HUES6 (cell line): ENCODE measurements around the gene SLC4A3.
"Not testable (repeated sequence)": the region's sequence is repeated elsewhere in the genome, so short reads cannot be mapped to it uniquely, and the experiment has no call there.

Experiments
- H3K27ac ChIP-seq: 2 replicates; pipeline ENCODE4 v1.7.0; 2013; ENCODE audit warnings: low read depth, mild to moderate bottlenecking, low read length, inconsistent platforms
- H3K27me3 ChIP-seq: 2 replicates; pipeline ENCODE4 v1.6.1; 2013; ENCODE audit warnings: low read length; ENCODE audit not compliant: control insufficient read depth, insufficient read depth
- H3K36me3 ChIP-seq: 2 replicates; pipeline ENCODE4 v1.6.1; 2013; ENCODE audit warnings: low read length; ENCODE audit not compliant: control insufficient read depth, insufficient read depth
- H3K4me1 ChIP-seq: 2 replicates; pipeline ENCODE4 v1.6.1; 2013; ENCODE audit warnings: low read length; ENCODE audit not compliant: control insufficient read depth, insufficient read depth
- H3K4me3 ChIP-seq: 2 replicates; pipeline ENCODE4 v1.5.1; 2013; ENCODE audit warnings: low read depth, low read length
- H3K9ac ChIP-seq: one replicate; pipeline ENCODE4 v1.6.1; 2013; ENCODE audit warnings: mild to moderate bottlenecking, low read length
- H3K9me3 ChIP-seq: 2 replicates; pipeline ENCODE4 v1.6.1; 2013; ENCODE audit warnings: low read depth, low read length; ENCODE audit not compliant: control insufficient read depth, insufficient read depth

SLC4A3 gene

GRCh38 chr2:219642465-219643083 lies 15.1 kb downstream of the SLC4A3 start:
- no peak overlapping the region for H3K4me3 ChIP-seq
- no peak overlapping the region for H3K27ac ChIP-seq
- peaks cover 3% of the 10 kb centered on the region; the same call in 1 of the 2 replicates for H3K27me3 ChIP-seq
- no peak overlapping the region for H3K9ac ChIP-seq
- H3K4me1 ChIP-seq, result peaks cover 21% of the 10 kb centered on the region
- no peaks in the 10 kb centered on the region for H3K9me3 ChIP-seq
- H3K36me3 ChIP-seq, result peaks cover 2% of the 10 kb centered on the region; the same call in 1 of the 2 replicates

DNA sequence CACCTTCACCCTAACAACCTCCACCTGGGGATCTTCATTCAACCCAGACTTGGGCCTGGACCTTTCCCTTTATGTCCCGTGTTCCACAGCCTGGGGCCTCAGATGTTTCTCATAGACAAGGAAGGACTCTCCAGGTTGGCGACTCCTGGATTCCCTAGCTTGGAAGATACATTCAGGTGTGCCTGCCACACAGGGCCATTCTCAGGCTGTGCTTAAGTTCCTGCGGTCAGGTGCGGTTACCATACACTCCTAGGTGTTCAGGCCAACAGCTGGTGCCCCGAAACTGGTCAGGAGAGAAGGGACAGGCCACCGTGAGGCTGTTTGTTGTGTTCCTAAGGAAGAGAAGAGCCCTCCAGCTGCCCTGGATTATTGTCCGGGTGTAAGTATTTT lies 15.6 kb downstream of the SLC4A3 start:
- H3K4me1 ChIP-seq, result peaks cover 21% of the 10 kb centered on the region
- H3K27me3 ChIP-seq, result peaks cover 3% of the 10 kb centered on the region; the same call in 1 of the 2 replicates
- H3K27ac ChIP-seq, result no peak overlapping the region
- H3K4me3 ChIP-seq, result no peak overlapping the region
- peaks cover 2% of the 10 kb centered on the region; the same call in 1 of the 2 replicates for H3K36me3 ChIP-seq
- H3K9me3 ChIP-seq, result no peaks in the 10 kb centered on the region
- no peak overlapping the region for H3K9ac ChIP-seq

- Histone ChIP-seq H3K4me1 (peaks cover 21% of the 10 kb centered on the region), H3K4me3 (no peak overlapping the region), H3K36me3 (peaks cover 2% of the 10 kb centered on the region; the same call in 1 of the 2 replicates), H3K9me3 (no peaks in the 10 kb centered on the region), H3K27me3 (peaks cover 3% of the 10 kb centered on the region; the same call in 1 of the 2 replicates), H3K27ac (no peak overlapping the region), H3K9ac (no peak overlapping the region)
Observed at GRCh38 chr2:219643788-219644398, 16.5 kb downstream of the SLC4A3 start.

DNA sequence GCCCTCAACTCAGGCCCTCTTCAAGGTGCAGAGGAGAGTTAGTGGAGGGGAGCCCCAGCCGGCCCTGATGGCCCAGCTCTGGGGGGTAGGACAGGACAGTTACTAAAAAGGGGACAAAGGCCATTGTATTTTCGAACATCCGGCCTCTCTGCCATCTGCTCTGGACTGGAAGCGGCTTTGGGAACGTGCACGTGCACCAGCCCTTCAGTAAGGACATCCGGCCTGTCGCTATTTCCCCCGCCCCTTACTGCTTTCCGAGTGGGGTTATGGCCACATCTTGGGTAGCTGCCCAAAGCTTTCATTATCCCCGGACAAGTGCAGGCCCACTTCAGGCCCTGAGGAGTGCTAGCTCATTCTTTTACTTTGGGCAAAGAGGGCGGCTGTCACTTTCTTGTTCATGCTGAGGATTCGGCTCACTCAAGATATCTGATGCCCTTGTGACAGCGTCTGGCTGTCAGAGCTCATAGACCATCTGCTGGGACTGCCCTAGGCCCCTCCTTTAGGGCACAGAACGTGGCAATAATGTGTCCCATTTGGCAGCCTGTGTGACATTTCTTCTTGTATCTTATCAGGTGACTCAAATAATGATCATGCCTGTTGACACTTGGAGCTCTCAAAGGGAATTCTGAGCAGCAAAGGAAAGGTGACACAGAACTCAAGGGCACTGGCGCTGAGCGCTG lies 17.5 kb downstream of the SLC4A3 start:
- peaks cover 3% of the 10 kb centered on the region; the same call in 1 of the 2 replicates for H3K27me3 ChIP-seq
- no peak overlapping the region; the same call in 1 of the 2 replicates for H3K27ac ChIP-seq
- no peak overlapping the region for H3K4me3 ChIP-seq
- no peak overlapping the region for H3K9ac ChIP-seq
- H3K36me3 ChIP-seq, result no peaks in the 10 kb centered on the region; the same call in 1 of the 2 replicates
- H3K9me3 ChIP-seq, result no peaks in the 10 kb centered on the region
- peaks cover 21% of the 10 kb centered on the region for H3K4me1 ChIP-seq

- Histone ChIP-seq H3K4me1 (peaks cover 21% of the 10 kb centered on the region), H3K36me3 (no peaks in the 10 kb centered on the region), H3K9ac (no peak overlapping the region), H3K4me3 (no peak overlapping the region; the same call in 1 of the 2 replicates), H3K27me3 (peaks cover 3% of the 10 kb centered on the region; the same call in 1 of the 2 replicates), H3K27ac (no peak overlapping the region; the same call in 1 of the 2 replicates), H3K9me3 (no peaks in the 10 kb centered on the region)
Observed at GRCh38 chr2:219645631-219646527, 18.4 kb downstream of the SLC4A3 start.

DNA sequence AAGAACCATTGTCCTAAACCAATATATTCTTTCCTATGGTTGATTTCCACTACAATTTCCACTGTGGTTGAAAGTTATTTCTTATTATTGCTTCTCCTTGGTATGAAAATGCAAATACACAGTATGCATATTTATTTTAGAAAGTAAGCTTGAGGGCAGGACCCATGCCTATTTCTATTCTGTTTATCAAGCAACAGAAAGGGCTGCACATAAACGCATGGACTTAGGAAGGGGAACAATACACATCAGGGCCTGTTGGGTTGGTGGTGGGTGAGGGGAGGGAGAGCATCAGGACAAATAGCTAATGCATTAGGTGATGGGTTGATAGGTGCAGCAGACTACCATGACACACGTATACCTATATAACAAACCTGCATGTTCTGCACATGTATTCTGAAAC lies 20.7 kb downstream of the SLC4A3 start:
- H3K9me3 ChIP-seq, result no peaks in the 10 kb centered on the region
- H3K4me1 ChIP-seq, result peaks cover 14% of the 10 kb centered on the region
- H3K4me3 ChIP-seq, result no peak overlapping the region
- no peak overlapping the region for H3K27ac ChIP-seq
- H3K9ac ChIP-seq, result no peak overlapping the region
- H3K36me3 ChIP-seq, result no peaks in the 10 kb centered on the region
- no peaks in the 10 kb centered on the region for H3K27me3 ChIP-seq

GRCh38 chr2:219648963-219649362 lies 21.5 kb downstream of the SLC4A3 start:
- no peaks in the 10 kb centered on the region for H3K27me3 ChIP-seq
- H3K27ac ChIP-seq, result no peak overlapping the region
- no peaks in the 10 kb centered on the region for H3K9me3 ChIP-seq
- peaks cover 14% of the 10 kb centered on the region for H3K4me1 ChIP-seq
- H3K4me3 ChIP-seq, result no peak overlapping the region
- no peak overlapping the region for H3K9ac ChIP-seq
- no peaks in the 10 kb centered on the region for H3K36me3 ChIP-seq

DNA sequence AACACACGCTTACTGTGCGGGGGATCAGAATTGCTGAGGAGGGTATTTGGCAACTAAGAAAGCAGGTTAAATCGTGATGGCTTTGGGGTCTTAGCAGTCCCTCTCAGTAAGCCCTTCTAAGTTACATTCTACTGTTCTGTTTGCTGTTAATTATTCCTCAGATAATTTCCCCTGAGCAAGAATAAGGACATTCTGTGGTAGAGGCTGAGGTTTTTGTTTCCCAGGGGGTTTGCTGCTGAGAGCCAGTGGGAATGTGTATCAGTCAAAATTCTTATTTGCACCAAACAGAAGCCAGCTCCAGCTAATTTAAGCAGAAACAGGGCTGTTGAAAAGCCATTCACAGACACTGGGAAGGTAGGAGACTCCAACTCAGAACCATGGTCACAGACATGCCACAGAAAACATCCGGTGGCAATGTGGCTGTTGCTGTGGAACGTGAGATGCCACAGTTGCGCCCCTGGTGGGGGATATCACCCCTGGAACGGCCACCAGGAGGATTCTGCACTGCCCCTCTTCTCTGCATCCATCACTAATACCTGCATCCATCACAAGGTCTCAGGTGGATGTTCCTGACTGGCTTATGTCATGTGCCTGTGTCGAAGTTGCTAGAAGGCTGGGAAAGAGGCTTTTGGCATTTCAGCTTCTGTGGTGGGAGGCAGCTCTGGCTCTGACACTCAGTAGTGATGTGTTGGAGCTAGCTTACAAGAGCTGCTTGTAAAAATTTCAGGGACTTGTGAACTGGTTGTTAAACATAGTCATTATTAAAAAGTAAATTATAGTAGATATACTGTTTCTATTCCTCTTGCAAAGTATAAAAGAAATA lies 23.2 kb downstream of the SLC4A3 start:
- H3K36me3 ChIP-seq, result no peaks in the 10 kb centered on the region
- no peaks in the 10 kb centered on the region for H3K27me3 ChIP-seq
- H3K4me1 ChIP-seq, result peaks cover 5% of the 10 kb centered on the region
- H3K9ac ChIP-seq, result no peak overlapping the region
- H3K9me3 ChIP-seq, result no peaks in the 10 kb centered on the region
- H3K4me3 ChIP-seq, result no peak overlapping the region
- H3K27ac ChIP-seq, result no peak overlapping the region

GRCh38 chr2:219651656-219652055 lies 24.2 kb downstream of the SLC4A3 start:
- not testable (repeated sequence) for H3K4me3 ChIP-seq, H3K9me3 ChIP-seq, H3K9ac ChIP-seq, H3K27me3 ChIP-seq, H3K27ac ChIP-seq, H3K4me1 ChIP-seq, H3K36me3 ChIP-seq

- no peaks in the 10 kb centered on the region for H3K36me3 ChIP-seq
- peaks cover 27% of the 10 kb centered on the region for H3K9me3 ChIP-seq
- no peak overlapping the region for H3K9ac ChIP-seq
- no peaks in the 10 kb centered on the region for H3K27me3 ChIP-seq
- H3K4me3 ChIP-seq, result no peak overlapping the region
- H3K27ac ChIP-seq, result no peak overlapping the region
- H3K4me1 ChIP-seq, result no peaks in the 10 kb centered on the region
Observed at GRCh38 chr2:219656526-219656925, 29.1 kb downstream of the SLC4A3 start.
